ENCODE results near the gene UNG. TPM values are rescaled to one million over a fixed set of nuclear protein-coding genes. Genes with fewer than 3 reads are reported as not detected.

Gene UNG
- total and polyA plus RNA-seq, 2 donors (not counting 3 experiments of a cell fraction or from before 2014, with no cell fraction given), result 21.5 to 46.7 TPM

DNA sequence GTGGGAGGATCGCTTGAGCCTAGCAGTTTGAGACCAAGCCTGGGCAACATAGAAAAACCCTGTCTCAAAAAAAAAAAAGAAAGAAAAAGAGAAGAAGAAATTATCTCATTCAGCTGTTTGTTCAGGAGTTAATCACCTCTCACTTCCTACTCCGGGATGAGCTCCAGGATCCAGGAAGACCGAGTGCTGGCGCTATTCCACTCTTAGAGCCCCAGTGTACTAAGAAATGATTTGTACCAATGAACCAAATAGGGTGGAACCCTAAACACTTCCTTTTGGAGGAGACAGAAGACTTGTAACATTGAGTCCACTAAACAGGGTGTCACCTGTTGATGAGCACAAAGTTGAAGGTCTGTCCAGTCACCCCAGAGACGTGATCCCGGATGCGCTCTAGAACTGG is 7.7 kb upstream of the UNG start:
- Histone ChIP-seq H3K9me1 (replicated peaks; ENCODE audit: control insufficient read depth, extremely low read depth, insufficient read depth, low read length) (no peaks in the 10 kb centered on the region), H2AFZ (ENCODE audit: low read depth, low read length) (no peak overlapping the region), H3K27me3 (ENCODE audit: control insufficient read depth in 2 of 2, insufficient read depth in 2 of 2, low read length in 2 of 2) (no peaks in the 10 kb centered on the region), H3K36me3 (ENCODE audit: control insufficient read depth in 2 of 2, extremely low read depth in 1 of 2, insufficient read depth in 2 of 2, low read length in 2 of 2) (peaks cover 8 to 10% of the 10 kb centered on the region in 2 experiments), H4K20me1 (replicated peaks; ENCODE audit: control insufficient read depth, extremely low read depth, insufficient read depth, low read length) (no peaks in the 10 kb centered on the region), H3K9me3 (replicated peaks; ENCODE audit: control insufficient read depth, insufficient read depth, low read length) (no peaks in the 10 kb centered on the region), H3K4me1 (ENCODE audit: control insufficient read depth, extremely low read depth, insufficient read depth, low read length) (peaks cover 7% of the 10 kb centered on the region), H3K9ac (replicated peaks; ENCODE audit: extremely low read depth, insufficient read depth, low read length) (no peak overlapping the region), H3K4me3 (replicated peaks in 1 of 3; ENCODE audit: insufficient read depth in 1 of 3, low read depth in 1 of 3, low read length in 3 of 3) (no peak overlapping the region), H3K79me2 (ENCODE audit: control insufficient read depth, insufficient read depth, low read length) (no peaks in the 10 kb centered on the region), H3K27ac (ENCODE audit: insufficient read depth, low read depth, low read length) (no peak overlapping the region), H3K4me2 (ENCODE audit: insufficient read depth, low read length) (no peak overlapping the region)
- TF ChIP-seq GATA2 (IDR thresholded peaks at IDR 0.05; ENCODE audit: insufficient read depth, insufficient read length, low read depth, low read length), result no peak
- no peak for TF ChIP-seq EZH2 (IDR thresholded peaks at IDR 0.05; ENCODE audit: borderline replicate concordance, low read depth, low read length, severe bottlenecking)
- TF ChIP-seq, protein P1, sequence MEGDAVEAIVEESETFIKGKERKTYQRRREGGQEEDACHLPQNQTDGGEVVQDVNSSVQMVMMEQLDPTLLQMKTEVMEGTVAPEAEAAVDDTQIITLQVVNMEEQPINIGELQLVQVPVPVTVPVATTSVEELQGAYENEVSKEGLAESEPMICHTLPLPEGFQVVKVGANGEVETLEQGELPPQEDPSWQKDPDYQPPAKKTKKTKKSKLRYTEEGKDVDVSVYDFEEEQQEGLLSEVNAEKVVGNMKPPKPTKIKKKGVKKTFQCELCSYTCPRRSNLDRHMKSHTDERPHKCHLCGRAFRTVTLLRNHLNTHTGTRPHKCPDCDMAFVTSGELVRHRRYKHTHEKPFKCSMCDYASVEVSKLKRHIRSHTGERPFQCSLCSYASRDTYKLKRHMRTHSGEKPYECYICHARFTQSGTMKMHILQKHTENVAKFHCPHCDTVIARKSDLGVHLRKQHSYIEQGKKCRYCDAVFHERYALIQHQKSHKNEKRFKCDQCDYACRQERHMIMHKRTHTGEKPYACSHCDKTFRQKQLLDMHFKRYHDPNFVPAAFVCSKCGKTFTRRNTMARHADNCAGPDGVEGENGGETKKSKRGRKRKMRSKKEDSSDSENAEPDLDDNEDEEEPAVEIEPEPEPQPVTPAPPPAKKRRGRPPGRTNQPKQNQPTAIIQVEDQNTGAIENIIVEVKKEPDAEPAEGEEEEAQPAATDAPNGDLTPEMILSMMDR (IDR thresholded peaks at IDR 0.05; ENCODE audit: extremely low read depth in 1 of 2, insufficient read depth in 1 of 2, low read depth in 1 of 2, low read length in 2 of 2), result no peak
- TF ChIP-seq, protein P2, sequence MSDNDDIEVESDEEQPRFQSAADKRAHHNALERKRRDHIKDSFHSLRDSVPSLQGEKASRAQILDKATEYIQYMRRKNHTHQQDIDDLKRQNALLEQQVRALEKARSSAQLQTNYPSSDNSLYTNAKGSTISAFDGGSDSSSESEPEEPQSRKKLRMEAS (IDR thresholded peaks at IDR 0.05; ENCODE audit: insufficient read depth, insufficient read length), result no peak
- no peak for TF ChIP-seq FOS (IDR thresholded peaks at IDR 0.05; ENCODE audit: borderline replicate concordance, insufficient read depth, low read length)
- TF ChIP-seq POLR2AphosphoS5 (IDR thresholded peaks at IDR 0.05; ENCODE audit: insufficient read depth, low read depth, low read length), result no peak
- no peak for TF ChIP-seq JUN (IDR thresholded peaks at IDR 0.05; ENCODE audit: borderline replicate concordance, insufficient read depth, insufficient read length, low read depth)
- no peak for TF ChIP-seq MYC (IDR thresholded peaks at IDR 0.05; ENCODE audit: low read depth, low read length)
- no peak for TF ChIP-seq POLR2A (IDR thresholded peaks at IDR 0.05; ENCODE audit: low read depth, low read length)
- POLR2A ChIA-PET, result interaction anchor here (0.6 kb wide), 1 partner anchor 63 kb away, joined by 8 read pairs; no protein-coding TSS in a partner anchor
- CTCF ChIA-PET, result interaction anchor here (1.2 kb wide), 1 partner anchor 20 kb away, joined by 4 read pairs; no protein-coding TSS in a partner anchor
- intact Hi-C loops (cut with micrococcal nuclease) (no loop called here), dilution Hi-C loops (cut with MboI; ENCODE audit: extremely low pct_ligation_motif_present, low sequenced_read_pairs) (no loop called here)
- DNase-seq (ENCODE audit: low read depth, low spot score), result no peak
- no TSS peak for BruUV-seq (replicated peaks)
- no peak for FAIRE-seq

Measured in endothelial cell of umbilical vein (primary cell).